Stimulated activated CD8-positive, alpha-beta memory T cell treated with anti-CD3 and anti-CD28 coated beads, Interleukin-15, amount 100 ng/mL, for 24 hours (primary cell): Measurements from ENCODE around the gene PDZD2.
"Not testable (repeated sequence)": the region's sequence is repeated elsewhere in the genome, so short reads cannot be mapped to it uniquely, and the experiment has no call there.

Experiments used
- DNase-seq: peaks from one replicate; pipeline ENCODE4 v3.0.0-alpha.2; 2020; ENCODE audit warnings: low read depth

PDZD2 gene

GRCh38 chr5:32103521-32103920 lies 464.6 kb downstream of the PDZD2 start:
- no peak for DNase-seq

DNA sequence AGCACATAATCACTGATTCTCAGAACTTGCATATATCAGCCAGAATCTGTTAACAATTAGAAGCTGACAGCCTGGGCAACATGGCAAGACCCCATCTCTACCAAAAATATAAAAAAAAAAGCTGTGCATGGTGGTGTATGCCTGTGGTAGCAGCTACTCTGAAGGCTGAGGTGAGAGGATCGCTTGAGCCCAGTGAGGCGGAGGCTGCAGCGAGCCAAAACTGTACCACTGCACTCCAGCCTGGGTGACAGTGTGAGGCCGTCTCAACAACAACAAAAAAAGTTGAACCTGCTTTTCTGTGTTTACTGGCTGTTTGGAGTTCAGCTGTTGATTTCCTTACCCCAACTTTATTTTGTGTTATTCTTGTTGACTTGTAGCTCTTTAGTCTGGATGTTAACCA lies 468.4 kb downstream of the PDZD2 start:
- DNase-seq, result no peak

DNA sequence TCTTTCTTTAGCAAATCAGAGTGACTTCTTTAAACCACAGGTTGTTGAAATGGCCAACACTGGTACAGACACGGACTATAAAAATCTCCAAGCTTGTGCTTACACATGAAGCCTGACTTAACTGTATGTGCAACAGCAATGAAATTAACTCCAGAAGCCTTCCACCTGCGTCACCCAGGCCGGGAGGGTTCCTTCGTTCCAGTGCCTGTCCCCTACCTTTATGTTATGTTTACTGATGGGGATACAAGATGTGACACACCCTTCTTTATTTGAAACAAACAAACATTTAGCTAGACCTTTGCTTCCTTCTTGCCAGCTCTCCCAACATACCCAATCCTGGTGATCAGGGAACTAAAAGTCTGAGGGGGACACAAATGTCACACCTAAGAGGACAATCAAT lies 469.2 kb downstream of the PDZD2 start:
- DNase-seq, result no peak

DNA sequence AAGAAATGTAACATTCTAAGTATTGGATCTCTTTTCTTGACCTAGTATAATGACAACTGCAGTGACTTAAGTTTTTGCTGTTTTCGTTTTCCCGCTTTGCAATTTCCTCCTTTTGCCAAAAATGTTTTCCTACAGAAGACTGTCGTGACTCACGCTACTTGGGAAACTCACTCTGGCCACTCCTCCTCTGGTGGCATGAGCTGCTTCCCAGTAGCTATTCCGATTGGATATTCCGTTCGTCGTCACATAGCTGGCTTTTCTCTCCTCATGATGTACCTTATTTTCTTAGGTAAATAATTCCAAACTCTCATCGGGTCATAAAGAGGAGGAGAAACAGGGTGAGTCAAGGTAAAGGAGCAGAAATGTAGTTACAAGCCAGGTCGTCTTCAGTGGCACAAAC lies 470.3 kb downstream of the PDZD2 start:
- DNase-seq, result no peak

- DNase-seq, result no peak
Observed at GRCh38 chr5:32110111-32110696, 471.3 kb downstream of the PDZD2 start.

GRCh38 chr5:32115985-32116384 lies 477.1 kb downstream of the PDZD2 start:
- no peak for DNase-seq

DNA sequence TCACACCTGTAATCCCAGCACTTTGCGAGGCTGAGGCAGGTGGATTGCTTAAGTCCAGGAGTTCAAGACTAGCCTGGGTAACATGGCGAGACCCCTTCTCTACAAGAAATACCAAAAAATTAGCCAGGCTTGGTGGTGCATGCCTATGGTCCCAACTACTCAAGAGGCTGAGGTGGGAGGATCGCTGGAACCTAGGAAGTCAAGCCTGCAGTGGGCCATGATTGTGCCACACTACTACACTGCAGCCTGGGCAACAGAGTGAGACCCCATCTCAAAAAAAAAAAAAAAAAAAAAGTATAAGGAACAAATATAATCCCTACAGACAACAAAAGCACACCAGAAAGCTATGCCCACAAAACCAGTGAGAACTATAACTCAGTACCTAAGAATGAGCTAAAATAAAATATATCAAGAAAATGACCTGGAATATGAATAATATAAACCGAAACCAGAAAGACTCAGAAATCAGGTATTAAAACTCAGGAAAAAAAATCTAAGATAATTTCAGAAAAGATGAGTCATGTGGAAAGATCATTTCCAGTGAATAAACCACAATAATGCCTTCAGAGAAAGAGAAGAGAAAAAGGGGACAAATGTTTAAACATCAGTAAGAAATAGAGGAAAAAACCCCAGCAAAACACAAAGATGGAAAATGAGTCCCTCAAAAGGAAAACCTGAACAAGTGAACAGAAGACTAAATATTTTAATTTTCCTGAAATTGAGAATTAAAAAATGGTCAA lies 477.8 kb downstream of the PDZD2 start:
- no peak for DNase-seq

GRCh38 chr5:32118922-32119321 lies 480.0 kb downstream of the PDZD2 start:
- not testable (repeated sequence) for DNase-seq

- DNase-seq, result no peak
Observed at GRCh38 chr5:32123058-32123805, 484.3 kb downstream of the PDZD2 start.

DNA sequence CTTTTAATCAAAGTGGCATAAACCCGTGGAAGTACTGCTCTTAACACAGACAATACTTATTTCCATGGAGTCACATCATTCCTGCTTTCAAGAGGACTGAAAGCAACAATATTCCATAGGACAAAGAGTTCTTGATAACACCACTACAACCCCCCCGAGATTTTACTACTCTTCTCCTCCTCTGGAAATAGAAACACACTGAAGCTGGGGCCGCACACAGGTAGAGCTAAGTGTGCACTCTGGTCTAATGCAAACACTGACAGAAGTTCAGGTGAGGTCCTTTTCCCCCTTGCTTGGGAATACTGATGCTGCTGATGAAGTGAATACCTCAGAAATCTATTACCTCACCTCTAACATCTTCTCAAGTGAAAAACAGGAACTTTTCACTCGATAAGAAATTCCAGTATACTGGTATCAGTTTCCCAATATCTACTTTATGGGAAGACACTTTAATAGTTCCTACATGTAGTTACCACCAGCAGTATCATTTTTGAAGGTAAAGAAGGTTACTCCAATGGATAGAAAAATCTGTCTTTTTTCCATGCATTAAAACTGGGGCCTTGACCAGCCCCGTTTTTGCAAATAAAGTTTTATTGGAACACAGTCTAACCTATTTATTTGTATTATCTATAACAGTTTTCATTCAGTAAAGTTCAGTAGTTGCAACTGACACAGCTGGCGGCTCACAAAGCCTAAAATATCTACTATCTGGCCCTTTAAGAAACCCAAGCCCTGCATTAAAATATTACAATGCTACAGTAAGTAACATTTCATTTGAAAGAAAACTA lies 485.2 kb downstream of the PDZD2 start:
- DNase-seq, result no peak

DNA sequence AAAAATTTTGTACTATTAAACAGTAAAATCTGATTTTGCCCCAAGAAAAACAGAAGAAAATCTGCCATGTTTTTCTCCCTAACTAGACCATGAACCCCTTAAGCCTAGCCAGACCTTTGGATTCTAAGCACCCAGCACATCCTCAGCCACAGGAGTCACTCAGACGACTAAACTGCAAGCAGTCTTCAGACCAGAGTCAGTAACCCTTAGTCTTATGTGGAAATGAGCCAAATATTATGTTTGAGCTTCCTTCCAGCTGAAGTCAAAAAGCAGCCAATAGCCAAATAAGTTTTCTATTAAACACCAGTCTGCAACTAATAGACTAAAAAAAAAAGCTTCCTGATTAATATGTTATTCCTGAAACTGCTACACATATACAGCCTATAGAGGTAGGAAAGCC lies 487.8 kb downstream of the PDZD2 start:
- no peak for DNase-seq

DNA sequence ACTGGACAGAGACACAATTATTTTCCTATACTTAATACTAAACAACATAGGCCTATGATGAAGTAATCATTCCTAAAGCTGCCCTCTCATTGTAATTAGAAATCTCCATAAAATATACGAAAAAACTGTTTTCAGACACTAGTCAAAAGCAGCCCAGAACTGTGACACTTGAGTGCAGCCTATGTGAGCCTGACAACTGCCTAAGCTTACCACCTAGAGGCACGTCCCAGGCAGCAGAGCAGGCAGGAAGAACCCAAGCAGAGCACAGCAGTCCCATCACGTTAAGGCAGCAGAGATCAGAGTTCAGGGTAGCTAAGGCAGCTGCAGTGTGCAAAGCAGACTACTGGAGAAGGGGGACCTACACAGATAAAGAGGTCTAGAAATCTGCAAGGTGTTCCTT lies 488.8 kb downstream of the PDZD2 start:
- no peak for DNase-seq

DNA sequence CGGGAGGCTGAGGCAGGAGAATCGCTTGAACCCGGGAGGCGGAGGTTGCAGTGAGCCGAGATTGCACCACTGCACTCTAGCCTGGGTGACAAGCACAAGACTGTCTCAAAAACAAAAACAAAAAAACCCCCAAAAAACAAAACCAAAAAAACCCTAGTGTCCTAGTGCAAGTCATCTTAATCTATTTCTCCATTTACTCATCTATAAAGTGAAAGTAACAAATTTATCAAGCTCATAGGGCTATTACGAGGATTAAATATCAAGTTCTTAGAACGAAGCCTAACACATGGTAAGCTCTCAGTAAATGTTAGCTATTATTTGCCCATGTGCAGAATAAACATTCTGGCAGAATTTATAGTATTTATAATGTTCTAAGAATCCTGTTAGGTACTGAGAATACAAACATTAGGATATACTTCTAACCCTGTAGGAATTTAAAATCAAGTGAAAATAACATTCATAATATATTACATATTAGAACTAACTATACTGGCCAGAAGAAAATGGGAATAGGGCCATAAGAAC lies 490.2 kb downstream of the PDZD2 start:
- DNase-seq, result no peak

DNA sequence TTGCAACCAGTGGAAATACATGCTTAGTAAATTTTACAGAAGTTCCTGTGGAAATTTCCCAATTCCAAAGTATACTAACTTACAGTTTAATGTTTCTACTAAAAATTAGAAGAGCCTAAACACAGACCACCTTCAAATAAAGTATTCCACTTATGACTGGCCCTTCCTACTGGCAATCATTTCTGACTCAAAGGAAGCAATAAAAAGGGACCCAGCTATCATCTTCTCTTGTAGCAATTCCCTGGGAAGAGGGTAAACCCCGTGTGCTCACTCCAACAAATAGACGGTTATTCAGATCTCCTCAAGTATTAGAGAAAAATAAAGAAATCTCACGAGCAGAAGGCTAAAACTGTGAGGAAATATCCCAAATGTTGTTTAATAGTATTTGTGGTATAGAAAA lies 491.9 kb downstream of the PDZD2 start:
- no peak for DNase-seq

DNA sequence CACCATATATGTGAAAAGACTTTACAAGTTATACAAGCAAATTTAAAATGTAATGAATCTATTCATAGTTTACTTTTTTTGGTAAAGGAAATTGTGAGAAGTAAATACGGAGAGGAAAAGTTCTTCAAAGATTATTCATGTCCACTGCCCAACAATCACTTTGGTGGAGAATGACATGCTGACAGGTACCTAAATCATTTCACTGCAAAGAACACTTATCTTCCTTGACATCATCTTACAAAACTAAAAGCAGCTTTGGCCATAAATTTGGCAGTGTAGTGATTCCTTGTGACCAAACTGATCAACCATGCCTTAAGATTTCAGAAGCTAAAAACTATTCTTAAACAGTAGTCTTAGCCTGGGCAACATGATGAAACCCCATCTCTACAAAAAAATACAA lies 492.7 kb downstream of the PDZD2 start:
- DNase-seq, result no peak

GRCh38 chr5:32132757-32133156 lies 493.8 kb downstream of the PDZD2 start:
- DNase-seq, result no peak

- no peak for DNase-seq
Observed at GRCh38 chr5:32135086-32135485, 496.2 kb downstream of the PDZD2 start.

- DNase-seq, result no peak
Observed at GRCh38 chr5:32136342-32136741, 497.4 kb downstream of the PDZD2 start.

GRCh38 chr5:32138839-32139493 lies 500.0 kb downstream of the PDZD2 start:
- DNase-seq, result no peak

- no peak for DNase-seq
Observed at GRCh38 chr5:32143617-32144377, 504.9 kb downstream of the PDZD2 start.
